Subcutaneous abdominal adipose tissue (tissue), 5 donors: ENCODE results near the gene ARHGAP31.
A peak's percentile ranks its signal among the peaks of the same experiment; 100 is the strongest.
"Not testable (repeated sequence)": the region's sequence is repeated elsewhere in the genome, so short reads cannot be mapped to it uniquely, and the experiment has no call there.

Experiments
- H3K27ac ChIP-seq: one replicate; pipeline ENCODE4 v1.7.0; 2013; ENCODE audit warnings: low read depth, mild to moderate bottlenecking, inconsistent platforms, low read length, moderate library complexity
- H3K27me3 ChIP-seq, 5 donors: one replicate each; pipeline ENCODE4 v1.7.0; 2013; ENCODE audit warnings: low read length in 5 of 5, inconsistent platforms in 1 of 5; ENCODE audit not compliant: control insufficient read depth in 5 of 5, insufficient read depth in 4 of 5
- H3K36me3 ChIP-seq, 5 donors: one replicate each; pipeline ENCODE4 v1.7.0; 2013; ENCODE audit warnings: low read length in 5 of 5; ENCODE audit not compliant: control insufficient read depth in 5 of 5, insufficient read depth in 5 of 5
- H3K4me1 ChIP-seq, 5 donors: one replicate each; pipeline ENCODE4 v1.7.0; 2013; ENCODE audit warnings: low read length in 5 of 5, mild to moderate bottlenecking in 3 of 5, moderate library complexity in 1 of 5; ENCODE audit not compliant: control insufficient read depth in 5 of 5, insufficient read depth in 5 of 5
- H3K4me3 ChIP-seq, 5 donors: one replicate each; pipeline ENCODE4 v1.7.0; 2013; ENCODE audit warnings: low read length in 5 of 5, low read depth in 1 of 5
- H3K9ac ChIP-seq, 5 donors: one replicate each; pipeline ENCODE4 v1.7.0; 2013; ENCODE audit warnings: low read length in 5 of 5, mild to moderate bottlenecking in 4 of 5, moderate library complexity in 3 of 5
- H3K9me3 ChIP-seq, 5 donors: one replicate each; pipeline ENCODE4 v1.7.0; 2013; ENCODE audit warnings: low read length in 5 of 5; ENCODE audit not compliant: control insufficient read depth in 5 of 5
- donor health status: healthy.
- donor health status: healthy.
- donor health status: healthy.
- donor health status: healthy.
- donor health status: healthy.

ARHGAP31 gene

DNA sequence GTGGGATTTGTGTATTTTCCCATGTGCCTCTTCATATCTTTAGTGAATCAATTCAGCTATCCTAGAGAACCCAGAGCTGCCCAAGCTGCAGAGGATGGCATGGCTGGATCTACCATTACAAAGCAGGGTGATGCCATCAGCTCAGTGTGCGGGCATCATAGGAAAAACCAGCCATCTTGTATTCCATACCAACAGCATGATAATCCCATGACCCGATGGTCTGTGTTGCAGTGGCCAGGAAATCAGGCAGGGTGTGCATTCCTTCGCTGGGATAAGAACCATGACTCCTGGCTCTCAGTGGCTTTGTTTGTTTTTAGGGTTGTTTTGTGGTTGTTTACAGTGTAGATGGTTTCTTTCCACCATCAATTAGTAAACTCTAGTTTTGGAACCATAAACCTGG lies 36.0 kb downstream of the ARHGAP31 start:
- H3K4me3 ChIP-seq, result no peak overlapping the region
- peaks cover 0 to 5% (median 0%) of the 10 kb centered on the region in 5 donors for H3K36me3 ChIP-seq
- H3K27me3 ChIP-seq, result no peaks in the 10 kb centered on the region
- peaks cover 0 to 45% (median 18%) of the 10 kb centered on the region in 5 donors for H3K4me1 ChIP-seq
- H3K9ac ChIP-seq, result no peak overlapping the region
- H3K9me3 ChIP-seq, result no peaks in the 10 kb centered on the region
- no peak overlapping the region for H3K27ac ChIP-seq

DNA sequence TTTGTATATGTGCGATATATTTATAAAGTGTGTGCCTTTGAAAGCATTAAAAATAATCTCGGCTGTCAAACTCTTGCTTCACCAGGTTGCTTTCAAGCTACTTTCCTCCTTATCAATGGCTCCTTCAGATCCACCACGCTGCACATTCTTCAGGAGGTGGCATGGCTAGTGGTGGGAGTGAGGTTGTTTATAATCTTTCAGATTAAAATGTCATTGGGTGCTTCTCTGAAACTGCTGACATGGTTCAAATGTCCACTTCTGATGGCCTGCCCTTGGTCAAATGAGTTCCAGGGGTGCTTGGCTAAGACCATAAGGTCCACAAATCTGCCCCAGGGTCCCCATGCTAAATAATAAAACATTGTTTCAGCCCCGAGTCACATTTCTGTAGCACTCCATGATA lies 36.7 kb downstream of the ARHGAP31 start:
- Histone ChIP-seq H3K27me3 (no peaks in the 10 kb centered on the region), H3K4me1 (peaks cover 0 to 45% (median 18%) of the 10 kb centered on the region in 5 donors), H3K4me3 (no peak overlapping the region), H3K27ac (no peak overlapping the region), H3K36me3 (peaks cover 0 to 5% (median 0%) of the 10 kb centered on the region in 5 donors), H3K9ac (no peak overlapping the region), H3K9me3 (no peaks in the 10 kb centered on the region)

DNA sequence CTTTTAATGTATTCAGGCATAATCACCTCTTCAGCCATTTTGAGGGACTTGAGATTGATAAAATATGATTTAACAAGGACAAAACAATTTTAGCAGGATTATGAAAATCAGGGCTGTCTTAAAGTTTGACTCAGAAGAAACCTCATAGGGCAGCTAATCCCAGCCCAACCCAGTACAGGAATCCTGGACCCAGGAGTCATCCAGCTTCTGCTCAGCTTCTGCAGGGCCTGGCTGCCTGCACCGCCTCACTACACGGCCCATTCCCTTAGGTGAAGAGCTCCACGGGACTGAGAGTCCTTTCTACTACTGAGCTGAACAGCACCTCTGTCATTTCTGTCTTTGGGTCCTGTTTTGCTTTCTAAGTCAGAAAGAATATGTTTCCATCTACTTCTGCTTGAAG lies 37.5 kb downstream of the ARHGAP31 start:
- H3K27ac ChIP-seq, result peak overlapping the region; percentile 64
- peaks cover 0 to 5% (median 0%) of the 10 kb centered on the region in 5 donors for H3K36me3 ChIP-seq
- H3K4me1 ChIP-seq, result peaks cover 0 to 39% (median 18%) of the 10 kb centered on the region in 5 donors
- no peaks in the 10 kb centered on the region for H3K27me3 ChIP-seq
- H3K9me3 ChIP-seq, result no peaks in the 10 kb centered on the region
- no peak overlapping the region for H3K4me3 ChIP-seq
- no peak overlapping the region for H3K9ac ChIP-seq

DNA sequence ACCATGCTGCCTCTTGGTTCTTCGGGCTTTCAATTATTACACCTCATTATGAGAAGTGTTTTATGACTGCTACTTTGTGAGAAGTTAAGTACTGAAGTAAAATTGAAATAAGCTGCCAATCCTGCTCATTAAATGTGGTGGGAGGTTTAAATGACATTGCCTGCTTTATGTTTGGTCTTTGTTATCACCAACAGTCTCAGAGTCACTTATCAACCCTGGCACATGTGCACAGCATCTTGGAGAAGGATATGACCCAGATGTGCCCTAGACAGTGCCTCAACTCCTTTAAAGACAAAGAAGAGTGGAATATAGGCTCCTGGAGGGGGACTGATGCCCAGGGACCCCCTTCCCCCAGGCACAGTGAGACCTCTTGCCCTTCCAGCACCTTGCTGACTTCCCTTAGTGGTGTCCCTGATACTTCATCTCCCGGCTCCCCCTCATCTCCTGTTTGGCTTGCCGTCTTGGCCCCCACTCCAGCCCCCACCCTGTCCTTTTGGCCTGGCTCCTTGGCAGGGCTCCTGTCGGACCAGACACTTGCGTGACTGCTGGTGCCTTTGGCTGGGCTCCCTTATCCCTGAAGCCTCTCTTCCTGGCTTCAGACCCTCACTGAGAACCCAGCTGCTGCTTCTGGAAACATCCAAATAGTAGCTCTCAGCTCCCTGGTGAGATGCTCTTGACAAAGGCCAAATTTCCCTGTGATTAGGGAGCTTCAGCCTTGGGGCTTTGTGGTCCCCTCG lies 39.8 kb downstream of the ARHGAP31 start:
- H3K4me1 ChIP-seq, result peaks cover 0 to 35% (median 14%) of the 10 kb centered on the region in 5 donors
- no peaks in the 10 kb centered on the region for H3K27me3 ChIP-seq
- no peak overlapping the region for H3K4me3 ChIP-seq
- H3K36me3 ChIP-seq, result peaks cover 0 to 5% (median 2%) of the 10 kb centered on the region in 5 donors
- no peaks in the 10 kb centered on the region for H3K9me3 ChIP-seq
- peak overlapping the region; percentile 64 for H3K27ac ChIP-seq
- no peak overlapping the region for H3K9ac ChIP-seq

DNA sequence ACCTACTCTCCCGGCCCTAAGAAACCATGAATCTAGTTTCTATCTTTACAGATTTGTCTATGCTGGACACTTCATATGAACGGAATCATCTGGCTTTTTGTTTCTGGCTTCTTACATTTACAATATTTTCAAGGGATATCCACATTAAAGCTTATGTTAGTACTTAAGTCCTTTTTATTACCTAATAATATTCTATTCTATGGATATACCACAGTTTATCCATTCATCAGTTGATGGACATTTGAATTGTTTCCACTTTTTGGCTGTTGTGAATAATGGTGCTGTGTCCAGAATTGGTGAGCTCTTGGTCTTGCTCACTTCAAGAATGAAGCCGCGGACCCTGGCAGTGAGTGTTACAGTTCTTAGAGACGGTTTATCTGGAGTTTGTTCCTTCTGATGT lies 42.6 kb downstream of the ARHGAP31 start:
- Histone ChIP-seq H3K27ac (no peak overlapping the region), H3K4me3 (no peak overlapping the region), H3K27me3 (no peaks in the 10 kb centered on the region), H3K4me1 (peaks cover 3 to 40% (median 14%) of the 10 kb centered on the region in 5 donors), H3K9ac (no peak overlapping the region), H3K9me3 (no peaks in the 10 kb centered on the region), H3K36me3 (peaks cover 0 to 2% (median 0%) of the 10 kb centered on the region in 5 donors)

DNA sequence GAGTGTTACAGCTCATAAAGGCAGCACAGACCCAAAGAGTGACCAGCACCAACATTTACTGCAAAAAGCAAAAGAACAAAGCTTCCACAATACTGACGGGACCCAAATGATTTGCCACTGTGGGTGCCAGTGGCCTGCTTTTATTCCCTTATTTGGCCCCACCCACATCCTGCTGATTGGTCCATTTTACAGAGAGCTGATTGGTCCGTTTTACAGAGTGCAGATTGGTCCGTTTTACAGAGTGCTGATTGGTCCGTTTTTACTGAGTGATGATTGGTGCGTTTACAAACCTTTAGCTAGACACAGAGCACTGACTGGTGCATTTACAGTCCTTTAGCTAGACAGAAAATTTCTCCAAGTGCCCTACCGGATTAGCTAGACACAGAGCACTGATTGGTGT lies 43.2 kb downstream of the ARHGAP31 start:
- peaks cover 3 to 39% (median 14%) of the 10 kb centered on the region in 5 donors for H3K4me1 ChIP-seq
- not testable (repeated sequence) for H3K4me3 ChIP-seq, H3K27me3 ChIP-seq, H3K27ac ChIP-seq, H3K36me3 ChIP-seq, H3K9me3 ChIP-seq, H3K9ac ChIP-seq

DNA sequence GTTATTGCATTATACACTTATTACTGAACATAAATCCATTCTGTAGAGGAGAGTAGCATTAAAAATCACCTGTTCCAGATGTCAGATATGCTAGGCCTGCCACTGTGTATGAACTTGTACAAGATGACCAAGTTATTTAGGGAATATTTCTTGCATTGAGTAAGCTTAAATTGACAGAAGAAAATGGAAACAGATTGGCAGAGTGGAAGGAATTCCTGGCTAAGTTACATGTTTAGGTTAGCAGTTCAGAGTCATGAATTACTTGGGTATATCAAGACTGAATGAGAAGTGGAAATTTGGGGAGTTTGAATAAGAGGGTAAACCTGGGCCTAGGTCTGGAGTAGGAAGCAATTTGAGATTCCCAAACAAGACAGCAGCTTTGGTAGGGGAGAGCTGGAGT lies 44.6 kb downstream of the ARHGAP31 start:
- Histone ChIP-seq H3K4me3 (no peak overlapping the region), H3K4me1 (peaks cover 3 to 38% (median 12%) of the 10 kb centered on the region in 5 donors), H3K27me3 (no peaks in the 10 kb centered on the region), H3K27ac (no peak overlapping the region), H3K36me3 (peaks cover 0 to 2% (median 0%) of the 10 kb centered on the region in 5 donors), H3K9me3 (no peaks in the 10 kb centered on the region), H3K9ac (no peak overlapping the region)

DNA sequence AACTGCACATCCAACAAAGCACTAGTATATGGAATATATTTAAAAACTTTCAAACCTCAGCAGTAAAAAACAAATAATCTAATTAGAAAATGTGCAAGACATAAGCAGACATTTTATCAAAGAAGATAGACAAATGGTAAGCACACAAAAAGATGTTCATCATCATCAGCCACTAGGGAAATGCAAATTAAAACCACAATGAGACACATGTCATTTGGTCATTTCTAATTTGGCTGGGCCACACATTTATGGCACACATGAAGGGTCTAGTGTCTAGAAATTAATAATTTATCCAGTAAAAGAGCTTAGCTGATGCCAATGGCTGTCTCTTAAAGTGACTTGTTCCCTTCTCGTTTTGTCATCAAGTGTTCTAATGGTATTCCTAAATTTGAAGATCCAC lies 45.8 kb downstream of the ARHGAP31 start:
- Histone ChIP-seq H3K4me3 (no peak overlapping the region), H3K9ac (no peak overlapping the region), H3K36me3 (peaks cover 0 to 4% (median 2%) of the 10 kb centered on the region in 5 donors), H3K9me3 (no peaks in the 10 kb centered on the region), H3K27ac (no peak overlapping the region), H3K27me3 (no peaks in the 10 kb centered on the region), H3K4me1 (peaks cover 0 to 29% (median 5%) of the 10 kb centered on the region in 5 donors)

DNA sequence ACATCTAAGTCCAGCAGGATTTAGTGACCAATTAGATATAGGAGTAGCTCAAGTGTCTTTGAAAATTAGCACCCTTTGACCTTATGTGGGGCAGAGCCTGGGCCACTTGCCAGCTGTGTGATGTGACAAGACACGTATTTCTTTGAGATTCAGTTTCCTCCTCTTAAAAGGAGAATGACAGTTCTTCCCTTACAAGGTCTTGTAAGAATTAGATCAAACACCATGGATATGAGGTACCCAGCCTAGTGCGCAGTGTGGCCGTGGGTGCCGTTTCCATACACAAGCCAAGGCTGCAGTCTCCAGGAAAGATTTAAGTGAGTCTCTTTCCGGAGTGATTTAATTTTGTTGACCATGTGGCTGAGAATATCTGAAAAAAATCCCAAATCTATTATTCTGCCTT lies 46.3 kb downstream of the ARHGAP31 start:
- no peaks in the 10 kb centered on the region for H3K9me3 ChIP-seq
- H3K27ac ChIP-seq, result peak overlapping the region; percentile 28
- no peaks in the 10 kb centered on the region for H3K27me3 ChIP-seq
- H3K4me3 ChIP-seq, result no peak overlapping the region
- no peak overlapping the region for H3K9ac ChIP-seq
- H3K4me1 ChIP-seq, result peaks cover 0 to 32% (median 5%) of the 10 kb centered on the region in 5 donors
- H3K36me3 ChIP-seq, result peaks cover 0 to 6% (median 2%) of the 10 kb centered on the region in 5 donors

DNA sequence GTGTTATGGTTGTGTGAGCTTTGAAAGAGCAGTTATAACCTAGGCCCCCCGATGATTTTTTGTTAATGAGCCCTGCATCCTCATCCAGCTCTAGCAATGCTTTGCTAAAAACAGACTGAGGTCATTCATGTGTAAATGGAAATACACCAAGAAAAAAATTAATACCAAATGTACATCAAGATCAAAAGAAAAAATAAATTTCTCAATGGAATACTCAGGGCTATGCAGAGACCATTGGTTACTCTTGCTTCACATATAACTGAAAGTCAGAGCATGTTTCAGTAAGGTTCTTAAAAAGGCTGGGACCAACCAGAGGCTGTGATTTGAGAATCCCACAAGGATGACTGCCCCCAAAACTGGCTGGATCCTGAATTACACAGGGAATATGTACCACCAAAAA lies 48.0 kb downstream of the ARHGAP31 start:
- H3K27me3 ChIP-seq, result no peaks in the 10 kb centered on the region
- H3K4me1 ChIP-seq, result peaks cover 3 to 48% (median 9%) of the 10 kb centered on the region in 5 donors
- no peak overlapping the region for H3K4me3 ChIP-seq
- no peaks in the 10 kb centered on the region for H3K9me3 ChIP-seq
- no peak overlapping the region for H3K27ac ChIP-seq
- H3K9ac ChIP-seq, result peak overlapping the region in 1 of 5 donors; percentile 11
- peaks cover 0 to 7% (median 3%) of the 10 kb centered on the region in 5 donors for H3K36me3 ChIP-seq
